AG08395 (cell line): ENCODE measurements around the gene ADRA2B.
A peak's percentile ranks its signal among the peaks of the same experiment; 100 is the strongest.
"Not testable (repeated sequence)": the region's sequence is repeated elsewhere in the genome, so short reads cannot be mapped to it uniquely, and the experiment has no call there.

ENCODE experiments used
- DNase-seq: peaks from one replicate; pipeline ENCODE4 v3.0.0; 2012; ENCODE audit warnings: mixed read lengths, low spot score

ADRA2B gene

DNA sequence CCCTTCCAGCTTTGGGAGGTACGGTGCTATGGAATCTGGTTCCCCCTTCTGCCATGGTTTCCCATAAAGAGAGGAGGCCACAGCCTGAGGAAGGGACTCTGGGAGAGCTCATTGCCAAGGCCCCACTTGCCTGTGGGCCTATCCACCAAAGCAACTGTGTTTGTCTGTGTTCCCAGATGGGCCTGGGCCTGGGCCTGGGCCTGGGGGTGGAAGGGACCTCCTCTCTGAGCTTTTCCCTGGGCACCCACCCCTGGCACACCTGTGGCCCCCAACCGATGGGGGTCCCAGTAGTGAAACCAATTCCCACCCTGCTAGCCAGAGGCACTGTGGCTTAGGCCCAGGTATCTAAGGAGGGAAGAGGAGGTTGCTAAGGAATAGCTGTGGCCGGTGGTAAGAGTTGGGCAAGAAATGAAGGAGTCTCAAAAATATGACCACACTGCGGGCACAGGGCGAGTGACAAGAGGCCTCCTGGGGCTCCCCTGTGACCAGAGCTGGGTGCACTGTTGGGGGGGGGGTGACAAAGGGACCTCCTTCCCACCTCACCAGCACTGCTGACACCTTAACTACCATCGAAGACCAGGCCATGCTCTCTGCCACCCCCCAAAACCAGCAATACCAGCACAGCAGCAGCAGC, 33.8 kb upstream of the ADRA2B start:
- no peak for DNase-seq

DNA sequence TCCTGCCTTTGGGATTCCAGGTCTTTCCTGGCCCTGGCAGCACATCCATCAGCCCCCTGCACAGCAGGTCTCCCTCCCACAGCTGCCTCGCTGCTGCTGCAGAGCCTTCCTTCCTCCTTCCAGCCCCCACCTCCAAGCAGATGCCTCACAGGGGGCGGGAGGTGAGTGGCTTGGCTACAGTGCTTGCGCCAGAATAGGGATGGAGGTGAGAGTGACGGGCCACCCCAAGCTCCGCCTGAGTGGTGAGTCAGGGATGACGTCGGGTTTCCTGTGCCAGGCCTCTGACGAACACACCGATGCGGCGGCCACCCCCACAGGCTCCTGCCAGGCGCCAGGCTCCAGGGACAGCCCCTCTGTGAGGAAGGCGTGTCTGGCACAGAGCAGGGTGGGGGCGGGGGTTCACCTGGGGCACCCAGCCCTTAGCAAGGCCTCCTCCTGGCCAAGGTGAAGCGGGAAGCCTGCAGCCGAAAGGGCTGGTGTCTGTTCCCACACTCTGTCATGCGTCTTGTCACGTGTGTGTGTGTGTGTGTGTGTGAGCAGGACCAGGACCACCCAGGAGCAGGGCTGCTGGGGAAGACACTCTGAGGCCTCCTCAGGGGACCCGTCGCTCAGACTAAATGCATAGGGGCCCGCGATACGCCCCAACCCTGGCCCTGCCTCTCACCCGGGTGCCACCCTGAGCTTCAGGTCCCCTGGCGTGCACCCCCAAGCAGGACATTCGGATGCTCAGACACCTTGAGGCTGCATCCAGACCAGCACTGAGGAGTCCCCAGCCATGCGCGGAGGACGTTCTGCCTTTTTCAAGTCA, 32.2 kb upstream of the ADRA2B start:
- peak; percentile 75 for DNase-seq

DNA sequence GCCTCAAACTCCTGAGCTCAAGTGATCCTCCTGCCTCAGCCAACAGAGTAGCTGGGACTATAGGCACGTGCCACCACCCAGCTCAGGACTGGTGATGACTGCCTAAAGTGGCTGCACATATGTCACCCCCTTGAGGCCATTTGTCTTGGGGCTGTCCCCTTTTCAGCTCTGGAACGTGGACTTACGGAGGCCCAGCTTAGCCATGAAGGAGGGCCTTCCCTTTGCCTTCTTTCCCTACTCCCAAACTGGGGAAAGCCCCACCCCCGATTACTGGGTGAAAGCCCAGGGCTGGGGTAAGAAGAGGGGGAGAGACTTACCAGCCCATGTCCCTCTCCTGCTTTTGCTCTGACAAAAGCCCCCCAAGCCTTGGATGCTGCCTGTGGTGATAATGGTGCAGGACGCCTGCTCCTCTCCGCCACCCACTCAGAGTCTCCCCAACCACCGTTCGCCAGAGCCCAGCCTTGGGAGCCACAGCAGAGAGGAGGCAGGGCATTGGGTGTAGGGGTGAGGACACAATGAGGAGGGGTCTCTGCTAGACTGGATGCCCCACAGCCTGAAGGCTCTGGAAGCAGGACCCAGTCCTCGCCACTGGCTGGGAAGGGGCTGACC, 31.3 kb upstream of the ADRA2B start:
- no peak for DNase-seq

DNA sequence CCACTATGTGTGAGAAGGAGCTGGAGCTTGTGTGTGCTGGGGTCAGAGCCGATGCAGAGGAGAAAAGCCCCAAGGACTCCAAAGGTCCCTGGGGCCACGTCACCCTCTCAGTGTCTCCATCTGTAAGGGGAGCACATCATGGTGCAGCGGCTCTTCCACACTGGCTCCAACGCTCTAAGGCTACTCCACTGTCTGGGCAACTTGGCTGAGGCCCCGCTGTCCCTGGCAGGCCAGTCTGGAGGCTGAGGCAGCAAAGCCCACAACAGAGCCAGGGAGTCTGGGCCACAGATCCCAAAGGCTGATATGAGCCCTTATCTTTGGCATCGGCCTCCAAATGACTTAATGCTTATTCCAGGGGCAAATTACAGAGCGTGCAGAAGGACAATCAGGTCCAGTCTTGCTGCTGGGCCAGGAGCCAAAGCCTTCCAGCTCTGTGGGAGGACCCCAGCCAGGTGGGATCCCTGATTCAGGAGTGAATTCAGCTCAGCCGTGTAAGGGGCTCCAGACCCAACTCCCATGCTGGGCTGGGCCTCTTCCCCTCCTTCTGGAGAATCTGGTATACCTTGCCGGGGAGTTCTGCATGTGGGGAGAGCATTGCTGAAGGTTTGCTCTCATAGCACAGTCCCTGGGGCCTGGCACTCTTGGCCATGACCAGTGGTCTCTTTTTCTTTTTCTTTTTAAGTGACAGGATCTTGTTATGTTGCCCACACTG, 30.7 kb upstream of the ADRA2B start:
- no peak for DNase-seq

DNA sequence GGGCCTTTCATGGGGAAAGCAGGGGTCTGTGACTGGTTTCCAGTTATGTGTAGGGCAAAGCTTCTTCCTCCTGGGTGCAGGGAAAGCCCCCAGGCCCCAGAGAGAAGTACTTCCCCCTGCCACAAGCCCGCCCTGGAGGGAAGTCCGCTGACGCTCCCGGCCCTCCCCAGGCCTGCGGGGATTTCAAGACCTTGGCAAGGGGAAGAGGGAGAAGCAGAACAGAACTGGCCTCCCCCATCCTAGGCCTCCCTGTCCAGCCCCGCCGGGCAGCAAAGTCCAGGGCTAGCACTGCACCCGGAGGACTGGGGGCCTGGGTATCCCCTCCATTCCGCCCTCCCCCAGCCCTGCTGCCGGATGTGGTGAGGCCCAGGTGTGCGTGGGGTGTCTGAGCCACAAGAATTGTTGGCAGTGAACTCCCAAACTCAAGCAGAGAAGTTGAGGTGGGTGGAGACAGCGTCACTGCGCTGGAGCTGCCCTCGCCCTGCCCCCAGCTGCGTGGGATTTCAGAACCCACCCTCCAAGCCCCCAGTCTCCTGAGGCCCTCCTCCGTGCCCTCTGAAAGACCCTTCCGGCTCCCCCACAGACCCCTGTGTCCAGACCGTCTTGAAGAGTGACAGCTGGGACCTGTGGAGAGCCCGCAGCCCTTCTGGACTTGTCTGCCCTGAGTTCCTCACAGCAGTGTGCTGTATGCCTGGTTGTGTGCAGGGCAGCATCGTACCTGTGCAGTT, 29.9 kb upstream of the ADRA2B start:
- no peak for DNase-seq

DNA sequence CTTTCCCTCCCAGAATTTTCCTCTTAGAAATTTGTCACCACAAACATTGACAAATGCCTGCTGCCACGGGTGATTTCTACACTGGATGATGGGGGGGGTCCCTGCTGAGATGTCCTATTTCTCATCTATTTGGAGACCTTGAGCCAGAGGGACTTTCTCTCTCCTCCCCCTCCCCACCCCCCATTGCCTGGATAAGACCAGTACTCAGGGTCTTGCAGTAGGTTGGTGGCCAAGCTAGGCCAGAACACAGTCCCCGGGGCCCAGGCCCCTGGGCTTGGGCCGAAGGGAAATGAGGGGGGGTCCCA, 29.4 kb upstream of the ADRA2B start:
- no peak for DNase-seq

DNA sequence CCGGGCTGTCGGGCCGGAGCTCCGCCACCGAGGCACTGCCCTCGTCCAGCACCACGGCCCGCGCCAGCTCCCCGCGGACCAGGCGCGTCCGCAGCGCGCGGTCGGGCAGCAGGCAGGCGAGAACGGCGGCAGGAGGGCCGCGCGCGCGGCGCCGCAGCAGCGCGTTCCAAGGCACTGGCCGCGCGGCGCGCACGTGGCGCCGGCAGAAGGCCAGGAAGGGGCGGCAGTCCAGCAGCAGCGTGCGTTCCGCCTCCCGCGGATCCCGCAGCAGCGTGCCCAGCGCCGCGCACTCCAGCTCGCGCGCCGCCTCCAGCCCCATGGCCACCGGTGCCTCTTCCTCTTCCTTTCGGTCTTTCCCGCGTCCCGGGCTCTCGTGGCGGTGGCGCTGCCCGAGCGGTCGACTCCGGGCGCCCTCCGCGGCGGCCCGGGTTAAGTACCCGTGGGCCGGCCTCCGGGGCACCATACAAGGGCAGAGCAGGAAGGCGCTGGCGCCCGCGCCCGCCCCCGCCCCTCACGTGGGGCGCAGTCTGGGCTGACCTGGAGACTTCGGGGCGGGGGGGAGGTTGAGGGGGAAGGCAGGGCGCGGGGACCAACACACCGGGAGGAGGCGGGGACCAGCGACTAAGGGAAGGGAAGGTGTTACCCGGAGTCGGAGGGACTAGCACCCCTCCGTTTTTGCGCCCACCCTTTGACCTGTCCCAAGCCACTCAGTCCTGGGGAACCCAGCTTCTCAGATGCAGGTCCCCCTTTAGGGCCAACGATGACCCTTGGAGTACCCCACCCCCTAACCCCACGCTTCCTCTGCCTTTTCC, 28.9 kb upstream of the ADRA2B start, which contains the start of gene DUSP2:
DUSP2 (minus strand) TSS at position 405 of the 812 bp plus-strand sequence; CDS start at position 319, 86 bp downstream.
- peak; percentile 71 for DNase-seq

DNA sequence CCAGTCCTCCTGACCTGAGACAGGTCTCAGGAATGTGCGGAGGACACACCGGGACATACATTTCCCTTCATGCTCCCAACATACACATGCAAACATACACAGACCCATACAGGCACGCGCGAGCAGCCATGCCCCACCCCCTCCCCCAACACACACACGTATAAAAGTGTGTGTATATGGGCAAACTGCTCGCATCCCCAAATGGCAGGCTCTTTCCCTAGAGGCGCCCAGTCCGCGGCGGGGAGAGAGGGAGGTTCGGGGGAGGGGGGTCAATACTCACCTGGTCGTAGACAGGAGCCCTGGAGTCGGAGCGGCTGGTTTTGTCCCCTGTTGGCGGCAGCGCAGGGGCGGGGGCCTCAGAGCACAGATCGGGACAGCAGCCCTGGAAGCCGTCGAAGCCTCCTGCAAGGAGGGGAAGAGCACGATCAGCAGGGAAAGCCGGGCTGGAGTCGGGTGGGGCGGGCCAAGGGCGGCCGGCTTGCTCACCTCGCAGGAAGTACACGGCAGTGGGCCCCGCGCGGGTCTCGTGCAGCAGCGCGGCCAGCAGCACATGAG, 28.2 kb upstream of the ADRA2B start:
- DNase-seq = no peak

DNA sequence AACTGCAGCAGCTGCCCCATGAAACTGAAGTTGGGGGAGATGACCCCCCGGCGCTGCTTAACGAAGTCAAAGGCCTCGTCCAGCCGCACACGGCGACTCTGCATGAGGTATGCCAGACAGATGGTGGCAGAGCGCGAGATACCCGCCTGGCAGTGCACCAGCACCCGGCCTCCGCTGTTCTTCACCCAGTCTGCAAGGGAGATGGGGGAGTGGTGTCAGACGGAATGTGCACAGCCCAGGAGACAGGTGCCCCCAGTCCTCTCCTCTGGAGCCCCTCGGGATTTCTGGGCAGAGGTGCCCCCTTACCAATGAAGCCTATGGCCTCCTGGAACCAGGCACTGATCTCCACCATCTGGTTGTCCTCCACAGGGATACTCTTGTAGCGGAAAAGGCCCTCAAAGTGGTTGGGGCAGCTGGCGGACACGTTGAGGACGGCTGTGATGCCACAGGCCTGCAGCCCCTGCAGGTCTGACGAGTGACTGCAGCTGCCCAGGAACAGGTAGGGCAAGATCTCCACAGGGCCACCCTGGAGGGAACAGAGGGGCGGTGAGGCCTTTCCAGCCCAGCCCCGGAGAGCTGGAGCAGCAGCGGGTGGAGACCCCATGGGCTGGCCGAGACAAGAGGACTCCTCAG, 27.6 kb upstream of the ADRA2B start:
- no peak for DNase-seq

DNA sequence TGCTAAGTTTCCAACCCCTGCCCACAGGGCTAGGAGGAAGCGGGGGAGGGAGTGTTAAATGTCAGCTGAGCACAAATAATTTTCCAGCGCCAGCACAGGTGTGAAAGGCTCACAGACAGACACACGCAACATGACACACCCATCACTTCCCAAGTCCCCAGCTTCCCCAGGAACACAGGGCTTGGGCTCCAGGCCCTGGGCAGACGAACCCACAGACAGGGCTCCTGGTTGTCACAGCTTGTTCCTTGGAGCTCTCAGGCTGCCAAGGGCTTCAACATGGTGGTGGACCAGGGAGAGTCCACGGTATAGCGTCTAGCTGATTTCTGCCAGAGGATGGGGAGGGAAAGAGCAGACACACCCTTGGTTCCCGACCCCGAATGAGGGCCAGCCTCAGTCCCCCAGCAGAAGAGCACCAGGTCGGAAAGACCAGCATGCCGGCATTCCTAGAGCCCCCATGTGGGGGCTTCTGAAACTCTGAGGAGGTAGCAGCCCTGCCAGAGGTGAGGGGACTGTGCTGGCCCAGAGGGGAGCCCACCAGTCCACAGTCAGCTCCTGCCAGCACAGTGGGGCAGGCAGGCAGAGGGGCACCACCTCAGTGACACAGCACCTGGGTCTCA, 27.0 kb upstream of the ADRA2B start:
- no peak for DNase-seq

DNA sequence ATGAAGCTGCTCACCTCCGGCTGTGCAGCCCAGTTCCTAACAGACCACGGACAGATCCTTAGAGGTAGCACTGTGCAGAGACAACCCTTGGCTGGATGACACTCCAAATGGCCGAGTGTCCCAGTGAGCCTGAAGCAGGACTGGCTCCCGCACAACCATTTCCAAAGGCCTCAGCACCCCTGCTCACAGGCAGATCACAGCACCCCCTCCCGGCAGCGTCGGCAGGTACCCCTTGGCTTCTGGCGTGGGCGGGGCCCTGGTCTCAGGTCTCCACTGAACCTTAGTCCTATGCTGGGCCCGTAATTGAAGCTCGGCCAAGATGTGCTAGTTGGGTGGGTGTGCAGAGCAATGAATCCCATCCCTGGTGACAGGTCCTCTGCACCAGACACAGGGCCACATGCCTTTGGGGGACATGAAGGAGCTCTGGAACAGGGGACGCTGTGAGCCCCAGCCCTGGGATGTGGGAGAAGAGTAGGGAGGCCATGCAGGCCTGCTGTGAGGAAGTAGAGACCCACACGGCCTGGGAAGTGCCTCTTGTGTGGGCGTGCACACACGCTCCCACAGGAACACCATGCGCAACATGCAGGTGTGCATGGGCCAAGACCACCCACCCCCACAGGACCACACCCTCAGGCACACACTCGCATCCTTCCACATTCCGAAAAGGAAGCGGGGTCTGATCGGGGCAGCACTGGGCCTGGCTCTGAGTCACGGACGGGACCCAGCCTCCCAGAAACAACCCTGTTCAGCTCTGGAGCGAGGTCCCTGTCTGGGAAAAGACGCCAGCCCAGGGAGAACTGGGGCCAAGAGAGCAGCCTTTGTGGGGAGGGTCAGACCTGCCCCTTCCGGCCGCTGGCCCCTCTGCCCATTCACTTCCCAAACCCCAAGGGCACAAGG, 26.1 kb upstream of the ADRA2B start:
- DNase-seq = no peak

DNA sequence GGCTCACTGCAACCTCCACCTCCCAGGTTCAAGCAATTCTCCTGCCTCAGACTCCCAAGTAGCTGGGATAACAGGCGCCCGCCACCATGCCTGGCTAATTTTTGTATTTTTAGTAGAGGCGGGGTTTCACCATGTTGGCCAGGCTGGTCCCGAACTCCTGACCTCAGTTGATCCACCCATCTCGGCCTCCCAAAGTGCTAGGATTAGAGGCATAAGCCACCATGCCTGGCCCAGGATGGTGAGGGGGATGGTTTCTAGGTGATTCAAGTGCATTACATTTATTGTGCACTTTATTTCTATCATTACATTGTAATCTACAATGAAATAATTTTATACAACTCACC, 25.2 kb upstream of the ADRA2B start:
- not testable (repeated sequence) for DNase-seq

DNA sequence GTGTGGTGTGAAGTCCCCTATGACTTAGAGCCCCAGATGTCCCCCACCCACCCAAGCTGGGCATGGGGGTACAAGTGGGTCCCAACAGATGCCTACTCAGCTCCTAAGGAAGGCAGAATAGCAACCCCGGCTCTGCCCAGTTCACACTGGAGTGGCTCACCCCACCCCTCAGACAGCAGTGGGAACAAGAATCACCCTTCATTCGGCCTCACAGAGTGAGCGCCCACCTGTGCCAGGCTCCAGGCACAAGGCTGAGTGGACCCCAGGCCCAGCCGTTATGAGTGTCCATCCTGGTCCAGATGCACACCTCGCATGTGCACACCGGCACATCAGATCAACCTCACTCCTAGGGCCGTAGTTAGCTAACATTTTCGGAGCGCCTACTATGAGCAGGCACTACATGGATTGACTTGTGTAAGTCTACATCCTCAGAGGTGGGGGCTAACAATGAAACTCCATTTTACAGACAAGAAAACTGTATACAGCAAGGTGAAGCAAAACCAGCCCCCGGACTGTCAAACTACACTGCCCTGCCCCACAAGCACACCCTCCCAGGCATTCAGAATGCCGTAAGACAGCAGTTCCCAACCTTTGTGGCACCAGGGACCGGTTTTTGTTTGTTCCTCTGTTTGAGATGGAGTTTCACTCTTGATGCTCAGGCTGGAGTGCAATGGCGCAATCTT, 24.7 kb upstream of the ADRA2B start:
- no peak for DNase-seq

DNA sequence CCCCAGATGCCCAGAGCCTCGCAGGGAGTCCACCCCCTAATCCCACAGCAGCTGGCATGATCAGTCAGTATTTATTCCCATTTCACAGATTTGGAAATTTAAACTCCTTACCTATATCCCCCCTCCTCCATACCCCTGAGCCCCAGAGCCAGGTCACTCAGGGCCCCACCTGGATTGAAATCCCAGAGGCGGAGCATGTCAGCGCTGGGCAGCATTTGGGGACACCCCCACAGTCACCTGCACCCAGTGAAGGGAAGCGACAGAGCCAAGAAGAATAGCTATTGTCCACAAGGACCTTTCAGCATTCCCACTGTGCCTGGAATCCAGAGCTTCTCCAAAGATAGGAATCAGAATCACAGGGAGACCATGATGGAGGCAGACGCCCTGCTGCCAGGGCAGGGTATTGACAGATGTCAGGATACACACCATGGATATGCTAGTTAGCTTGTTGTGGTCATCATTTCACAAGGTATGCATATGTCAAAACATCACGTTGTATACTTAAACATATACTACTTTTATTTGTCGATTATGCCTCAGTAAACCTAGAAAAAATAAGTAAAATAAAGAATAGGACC, 22.9 kb upstream of the ADRA2B start:
- DNase-seq = no peak

DNA sequence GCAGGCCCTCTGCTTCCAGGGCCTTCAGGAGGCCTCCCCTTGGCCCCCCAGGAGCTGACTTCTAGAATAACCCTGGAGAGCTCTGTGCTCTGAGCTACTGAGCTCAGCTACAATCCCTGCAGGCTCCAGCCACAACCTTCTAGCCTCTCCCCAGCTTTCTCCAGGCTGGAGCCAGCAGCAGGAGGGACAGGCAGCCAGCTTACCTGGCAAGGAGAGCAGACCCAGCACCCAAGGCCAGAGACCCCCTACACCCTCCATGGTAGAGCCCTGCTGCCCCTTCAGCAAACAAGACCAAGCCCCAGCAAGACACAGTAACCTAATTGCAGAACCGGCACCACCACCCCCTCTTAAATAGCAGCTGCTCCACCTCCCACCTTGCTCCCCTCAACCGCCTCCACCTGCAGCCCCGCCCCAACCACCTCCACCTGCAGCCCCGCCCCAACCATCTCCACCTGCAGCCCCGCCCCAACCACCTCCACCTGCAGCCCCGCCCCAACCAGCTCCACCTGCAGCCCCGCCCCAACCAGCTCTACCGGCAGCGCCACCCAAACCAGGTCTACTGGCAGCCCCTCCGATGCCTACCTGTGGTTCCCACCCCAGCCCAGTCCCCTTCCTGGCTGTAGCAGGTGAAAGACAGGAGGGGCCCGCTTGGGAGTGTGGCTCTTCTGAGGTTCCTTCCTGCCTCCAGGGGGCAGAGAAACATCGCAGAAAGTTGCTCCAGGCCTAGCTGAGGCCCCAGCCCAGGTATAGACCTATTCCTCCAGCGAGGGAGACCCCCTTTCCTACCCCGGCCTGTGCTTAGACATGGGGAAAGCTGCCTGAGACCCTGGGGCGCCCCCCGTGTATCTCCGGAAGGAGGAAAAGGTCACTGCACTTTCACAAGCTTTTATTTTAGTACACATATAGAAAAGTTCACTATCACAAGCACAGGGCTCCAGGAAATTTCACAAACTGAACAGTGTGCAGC, 22.1 kb upstream of the ADRA2B start, which contains the start of gene ASTL:
ASTL (minus strand) TSS at position 324 of the 967 bp plus-strand sequence; CDS start at position 258, 66 bp downstream.
- peak; percentile 60 for DNase-seq

DNA sequence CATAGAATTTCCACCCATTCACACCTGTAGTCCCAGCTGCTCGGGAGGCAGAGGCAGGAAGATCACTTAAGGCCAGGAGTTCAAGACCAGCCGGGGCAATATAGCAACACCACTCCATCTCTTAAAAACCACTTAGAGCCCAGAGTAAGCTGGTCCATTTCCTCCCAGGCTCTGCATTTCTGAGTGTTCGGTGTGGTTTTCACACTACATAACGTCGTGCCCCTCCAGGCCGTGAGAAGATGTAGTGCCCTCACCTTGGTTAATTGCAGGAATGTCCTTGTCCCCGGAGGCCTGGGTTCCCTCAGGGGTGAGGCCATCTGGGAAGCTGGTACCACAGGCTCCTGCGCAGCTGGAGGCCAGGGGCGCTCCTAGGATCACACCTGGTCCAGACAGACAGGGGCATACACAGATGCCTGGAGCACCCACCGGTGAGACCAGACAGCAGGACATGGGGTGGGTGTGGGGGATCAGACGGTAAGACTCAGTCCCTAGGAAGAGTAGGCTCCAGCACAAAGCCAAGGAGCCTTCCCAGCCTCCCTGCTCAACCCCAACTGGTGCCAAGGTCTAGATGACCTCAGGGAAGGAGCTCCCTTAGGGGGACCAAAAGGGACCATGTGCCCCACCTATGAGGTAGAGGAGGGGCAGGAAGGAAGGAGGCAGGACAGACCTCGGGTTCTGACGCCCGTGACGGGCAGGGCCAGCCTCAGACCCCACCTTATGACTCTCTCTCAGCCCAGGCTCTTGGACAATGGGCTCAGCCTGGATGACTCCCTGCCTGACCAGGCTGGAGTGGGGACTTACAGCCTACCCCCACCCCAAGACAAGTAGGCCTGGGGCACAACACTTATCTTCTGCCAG, 21.2 kb upstream of the ADRA2B start:
- no peak for DNase-seq
